ENCODE results near the gene GABRB1.

GRCh38 chr4:47239649-47240048 lies 208.3 kb downstream of the GABRB1 start:
- no peak for TF ChIP-seq CTCF (conservative IDR thresholded peaks at IDR 0.05; ENCODE audit: low read depth in 2 of 2)
- no peak for TF ChIP-seq CREB1 (CRISPR knock-in tag; IDR thresholded peaks at IDR 0.05; ENCODE audit: low read depth)
- TF ChIP-seq, protein P1, sequence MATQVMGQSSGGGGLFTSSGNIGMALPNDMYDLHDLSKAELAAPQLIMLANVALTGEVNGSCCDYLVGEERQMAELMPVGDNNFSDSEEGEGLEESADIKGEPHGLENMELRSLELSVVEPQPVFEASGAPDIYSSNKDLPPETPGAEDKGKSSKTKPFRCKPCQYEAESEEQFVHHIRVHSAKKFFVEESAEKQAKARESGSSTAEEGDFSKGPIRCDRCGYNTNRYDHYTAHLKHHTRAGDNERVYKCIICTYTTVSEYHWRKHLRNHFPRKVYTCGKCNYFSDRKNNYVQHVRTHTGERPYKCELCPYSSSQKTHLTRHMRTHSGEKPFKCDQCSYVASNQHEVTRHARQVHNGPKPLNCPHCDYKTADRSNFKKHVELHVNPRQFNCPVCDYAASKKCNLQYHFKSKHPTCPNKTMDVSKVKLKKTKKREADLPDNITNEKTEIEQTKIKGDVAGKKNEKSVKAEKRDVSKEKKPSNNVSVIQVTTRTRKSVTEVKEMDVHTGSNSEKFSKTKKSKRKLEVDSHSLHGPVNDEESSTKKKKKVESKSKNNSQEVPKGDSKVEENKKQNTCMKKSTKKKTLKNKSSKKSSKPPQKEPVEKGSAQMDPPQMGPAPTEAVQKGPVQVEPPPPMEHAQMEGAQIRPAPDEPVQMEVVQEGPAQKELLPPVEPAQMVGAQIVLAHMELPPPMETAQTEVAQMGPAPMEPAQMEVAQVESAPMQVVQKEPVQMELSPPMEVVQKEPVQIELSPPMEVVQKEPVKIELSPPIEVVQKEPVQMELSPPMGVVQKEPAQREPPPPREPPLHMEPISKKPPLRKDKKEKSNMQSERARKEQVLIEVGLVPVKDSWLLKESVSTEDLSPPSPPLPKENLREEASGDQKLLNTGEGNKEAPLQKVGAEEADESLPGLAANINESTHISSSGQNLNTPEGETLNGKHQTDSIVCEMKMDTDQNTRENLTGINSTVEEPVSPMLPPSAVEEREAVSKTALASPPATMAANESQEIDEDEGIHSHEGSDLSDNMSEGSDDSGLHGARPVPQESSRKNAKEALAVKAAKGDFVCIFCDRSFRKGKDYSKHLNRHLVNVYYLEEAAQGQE (IDR thresholded peaks at IDR 0.05; ENCODE audit: unreplicated experiment): no peak
- TF ChIP-seq EZH2 (IDR thresholded peaks at IDR 0.05; ENCODE audit: low read depth, unreplicated experiment): no peak
- no peak for TF ChIP-seq EZH2phosphoT487 (IDR thresholded peaks at IDR 0.05; ENCODE audit: unreplicated experiment)
- TF ChIP-seq POLR2AphosphoS5 (IDR thresholded peaks at IDR 0.05; ENCODE audit: low read depth): no peak
- TF ChIP-seq JUNB (IDR thresholded peaks at IDR 0.05; ENCODE audit: unreplicated experiment): no peak

Measured in GM23338 (cell line).